ENCODE results near the gene PCNX1. TPM values are rescaled to one million over a fixed set of nuclear protein-coding genes. Genes with fewer than 3 reads are reported as not detected.
"Not testable (repeated sequence)": the region's sequence is repeated elsewhere in the genome, so short reads cannot be mapped to it uniquely, and the experiment has no call there.

PCNX1 gene
- polyA plus RNA-seq, 3 donors: 7.3 to 26.7 (median 8.1) TPM

- no peak for TF ChIP-seq CTCF (IDR thresholded peaks at IDR 0.05)
- Mint-ChIP-seq H3K27ac (peak overlapping the region in 1 of 7 donors; percentile 42), H3K27me3 (ENCODE audit: low read depth in 3 of 3) (peaks cover 0 to 2% (median 0%) of the 10 kb centered on the region in 3 donors), H3K9me3 (peaks cover 0 to 6% (median 2%) of the 10 kb centered on the region in 7 donors), H3K4me1 (no peaks in the 10 kb centered on the region), H3K36me3 (peaks cover 4 to 11% of the 10 kb centered on the region in 2 donors), H3K4me3 (no peak overlapping the region)
- Histone ChIP-seq H3K27ac (ENCODE audit: low read depth in 1 of 2, low read length in 2 of 2) (no peak overlapping the region), H3K9ac (ENCODE audit: insufficient read depth, low read length, poor library complexity, severe bottlenecking) (no peak overlapping the region), H3K4me2 (replicated peaks; ENCODE audit: extremely low read depth, low read length, poor library complexity, severe bottlenecking) (no peak overlapping the region), H3K4me1 (ENCODE audit: control insufficient read depth in 1 of 2, insufficient read depth in 2 of 2, low read length in 2 of 2) (no peaks in the 10 kb centered on the region), H3K79me2 (ENCODE audit: insufficient read depth, low read length) (no peaks in the 10 kb centered on the region), H2AFZ (ENCODE audit: insufficient read depth, low read depth, low read length, poor library complexity, severe bottlenecking) (no peak overlapping the region), H3K9me3 (replicated peaks in 1 of 2; ENCODE audit: control insufficient read depth in 1 of 2, insufficient read depth in 1 of 2, low read length in 2 of 2) (no peaks in the 10 kb centered on the region), H3K4me3 (replicated peaks in 1 of 3; ENCODE audit: low read depth in 2 of 3, low read length in 3 of 3) (no peak overlapping the region), H4K20me1 (ENCODE audit: insufficient read depth, low read length) (no peaks in the 10 kb centered on the region), H3K27me3 (ENCODE audit: control insufficient read depth in 2 of 2, insufficient read depth in 2 of 2, low read length in 2 of 2) (no peaks in the 10 kb centered on the region), H3K36me3 (replicated peaks in 1 of 2; ENCODE audit: control insufficient read depth in 1 of 2, insufficient read depth in 2 of 2, low read length in 2 of 2) (peaks cover 0 to 5% of the 10 kb centered on the region in 2 donors)
- 69% methylated on average over 2 of the region's 2 CpGs for WGBS (ENCODE audit: insufficient coverage)
- no peak for DNase-seq
- intact Hi-C loops (cut with micrococcal nuclease): no loop called here
These were observed 215.8 kb downstream of the PCNX1 start for GRCh38 chr14:71122866-71123565.

GRCh38 chr14:71123579-71124135 lies 216.4 kb downstream of the PCNX1 start:
- Histone ChIP-seq H3K36me3 (replicated peaks in 1 of 2; ENCODE audit: control insufficient read depth in 1 of 2, insufficient read depth in 2 of 2, low read length in 2 of 2) (no peaks in the 10 kb centered on the region), H3K4me3 (replicated peaks in 1 of 3; ENCODE audit: low read depth in 2 of 3, low read length in 3 of 3) (no peak overlapping the region), H3K79me2 (ENCODE audit: insufficient read depth, low read length) (no peaks in the 10 kb centered on the region), H3K27me3 (ENCODE audit: control insufficient read depth in 2 of 2, insufficient read depth in 2 of 2, low read length in 2 of 2) (no peaks in the 10 kb centered on the region), H3K27ac (ENCODE audit: low read depth in 1 of 2, low read length in 2 of 2) (no peak overlapping the region), H3K4me2 (replicated peaks; ENCODE audit: extremely low read depth, low read length, poor library complexity, severe bottlenecking) (no peak overlapping the region), H3K9ac (ENCODE audit: insufficient read depth, low read length, poor library complexity, severe bottlenecking) (no peak overlapping the region), H4K20me1 (ENCODE audit: insufficient read depth, low read length) (no peaks in the 10 kb centered on the region), H3K9me3 (replicated peaks in 1 of 2; ENCODE audit: control insufficient read depth in 1 of 2, insufficient read depth in 1 of 2, low read length in 2 of 2) (no peaks in the 10 kb centered on the region), H2AFZ (ENCODE audit: insufficient read depth, low read depth, low read length, poor library complexity, severe bottlenecking) (no peak overlapping the region), H3K4me1 (ENCODE audit: control insufficient read depth in 1 of 2, insufficient read depth in 2 of 2, low read length in 2 of 2) (no peaks in the 10 kb centered on the region)
- no peaks in the 10 kb centered on the region for H3K4me1 Mint-ChIP-seq
- no peak for TF ChIP-seq CTCF (IDR thresholded peaks at IDR 0.05)
- H3K4me3 Mint-ChIP-seq: no peak overlapping the region
- peaks cover under 1 to 7% of the 10 kb centered on the region in 2 donors for H3K36me3 Mint-ChIP-seq
- DNase-seq: no peak
- H3K27ac Mint-ChIP-seq: peak overlapping the region in 1 of 7 donors; percentile 30
- peaks cover 0 to 6% (median 2%) of the 10 kb centered on the region in 7 donors for H3K9me3 Mint-ChIP-seq
- peaks cover 0 to 2% (median under 1%) of the 10 kb centered on the region in 3 donors for H3K27me3 Mint-ChIP-seq (ENCODE audit: low read depth in 3 of 3)
- 97% methylated on average over 3 of the region's 4 CpGs for WGBS (ENCODE audit: insufficient coverage)
- intact Hi-C loops (cut with micrococcal nuclease): no loop called here

- not testable (repeated sequence) for H3K36me3 Mint-ChIP-seq; H3K27me3 ChIP-seq (ENCODE audit: control insufficient read depth in 2 of 2, insufficient read depth in 2 of 2, low read length in 2 of 2); H3K4me3 Mint-ChIP-seq; H3K9me3 Mint-ChIP-seq; H3K27me3 Mint-ChIP-seq (ENCODE audit: low read depth in 3 of 3); DNase-seq; H3K4me3 ChIP-seq (replicated peaks in 1 of 3; ENCODE audit: low read depth in 2 of 3, low read length in 3 of 3); H3K36me3 ChIP-seq (replicated peaks in 1 of 2; ENCODE audit: control insufficient read depth in 1 of 2, insufficient read depth in 2 of 2, low read length in 2 of 2); H3K4me2 ChIP-seq (replicated peaks; ENCODE audit: extremely low read depth, low read length, poor library complexity, severe bottlenecking); H3K79me2 ChIP-seq (ENCODE audit: insufficient read depth, low read length); H3K27ac ChIP-seq (ENCODE audit: low read depth in 1 of 2, low read length in 2 of 2); H4K20me1 ChIP-seq (ENCODE audit: insufficient read depth, low read length); H3K9me3 ChIP-seq (replicated peaks in 1 of 2; ENCODE audit: control insufficient read depth in 1 of 2, insufficient read depth in 1 of 2, low read length in 2 of 2); H2AFZ ChIP-seq (ENCODE audit: insufficient read depth, low read depth, low read length, poor library complexity, severe bottlenecking)
- Mint-ChIP-seq H3K4me1 (peaks cover 16% of the 10 kb centered on the region), H3K27ac (peak overlapping the region in 1 of 7 donors; percentile 5)
- peak overlapping the region; percentile 12 for H3K9ac ChIP-seq (ENCODE audit: insufficient read depth, low read length, poor library complexity, severe bottlenecking)
- whole genome bisulfite sequencing (ENCODE audit: insufficient coverage): 96% methylated on average over 3 of the region's 9 CpGs
- intact Hi-C loops (cut with micrococcal nuclease): loop anchor here in 1 of 2 donors (10.0 kb wide), 1 partner anchor 275 kb away; no protein-coding TSS in a partner anchor
- H3K4me1 ChIP-seq (ENCODE audit: control insufficient read depth in 1 of 2, insufficient read depth in 2 of 2, low read length in 2 of 2): peaks cover 11 to 12% of the 10 kb centered on the region in 2 donors
These were observed 222.6 kb downstream of the PCNX1 start for GRCh38 chr14:71129716-71130490.

All from CD14-positive monocyte (primary cell).